HCT116 (cell line): ENCODE results near the gene SLC22A13. TPM values are rescaled to one million over a fixed set of nuclear protein-coding genes. Genes with fewer than 3 reads are reported as not detected.
A peak's percentile ranks its signal among the peaks of the same experiment; 100 is the strongest.

Experiments
- ATAC-seq: fragments of 200-7000 bp; cut with Tn5 transposase; 2 replicates; pipeline ENCODE4 v1.9.1; 2020; ENCODE audit warnings: mild to moderate bottlenecking, moderate library complexity
- BruUV-seq: library from RNA; stranded (reverse); fragments of 400-500 nt; replicated peaks from 2 replicates; lab custom pipeline; 2021; lab: Mats Ljungman, UMichigan
- CTCF ChIA-PET: fragments of 300-600 bp; sonication (Branson Sonifier 250); formaldehyde crosslinking; loops from one replicate; lab custom pipeline; 2021; ENCODE audit warnings: antibody characterized with exemption; lab: Charles Lee
- POLR2A ChIA-PET: fragments of 300-600, 350-600 bp; sonication (Branson Sonifier 250); formaldehyde crosslinking; loops from one replicate; lab custom pipeline; 2021; ENCODE audit warnings: antibody characterized with exemption; lab: Charles Lee
- RAD21 ChIA-PET, 2 experiments: fragments of 300-600 bp; sonication (Branson Sonifier 250); formaldehyde crosslinking; loops; one replicate each; lab custom pipeline; 2023; ENCODE audit warnings: low total read pairs in 2 of 2; ENCODE audit not compliant: uncharacterized antibody in 2 of 2, unreplicated experiment in 2 of 2, low non-redundant PET in 1 of 2; lab: Charles Lee
- DNase-seq: peaks from one replicate; pipeline ENCODE4 v3.0.0-alpha.2; 2010; ENCODE audit warnings: low read depth, low spot score
- H2AFZ ChIP-seq: fragments of 200-600 bp; shearing (Covaris generic), sonication (generic); 2 replicates; pipeline ENCODE4 v1.6.1; 2017; ENCODE audit warnings: low read depth, mixed run types, mixed read lengths, antibody characterized with exemption, low read length; ENCODE audit not compliant: poor library complexity, severe bottlenecking
- H3K27ac ChIP-seq: 2 replicates; pipeline ENCODE4 v1.5.1; 2012; ENCODE audit warnings: low read depth, low read length
- H3K27me3 ChIP-seq: fragments of 200-600 bp; sonication (generic); 2 replicates; pipeline ENCODE4 v1.6.1; 2016; ENCODE audit warnings: mixed run types, low read length, mixed read lengths; ENCODE audit not compliant: insufficient read depth
- H3K36me3 ChIP-seq, 2 experiments: fragments of 200-500 bp in 1 of 2; fragments of 200-600 bp in 1 of 2; sonication (Bioruptor generic) in 1 of 2; sonication (generic) in 1 of 2; 2 replicates each; pipeline versions ENCODE4 v1.5.1 to v1.6.1; 2014 to 2016; ENCODE audit warnings: low read length in 2 of 2, inconsistent platforms in 1 of 2, mixed read lengths in 1 of 2, mixed run types in 1 of 2; ENCODE audit not compliant: insufficient read depth in 2 of 2, control insufficient read depth in 1 of 2
- H3K4me1 ChIP-seq, 2 experiments: fragments of 200-600 bp in 1 of 2; sonication (generic) in 1 of 2; 2 replicates each; pipeline versions ENCODE4 v1.5.1 to v1.6.1; 2012 to 2017; ENCODE audit warnings: low read length in 2 of 2, inconsistent platforms in 1 of 2, mild to moderate bottlenecking in 1 of 2, mixed read lengths in 1 of 2, mixed run types in 1 of 2, moderate library complexity in 1 of 2; ENCODE audit not compliant: insufficient read depth in 2 of 2, control insufficient read depth in 1 of 2
- H3K4me2 ChIP-seq: fragments of 200-600 bp; sonication (generic); 2 replicates; pipeline ENCODE4 v1.6.1; 2017; ENCODE audit warnings: mixed run types, low read length, mixed read lengths
- H3K4me3 ChIP-seq, 2 experiments: fragments of 200-600 bp in 1 of 2; sonication (generic) in 1 of 2; replicated peaks in 1 of 2; 2 replicates each; pipeline ENCODE4 v1.5.1; 2011 to 2016; ENCODE audit warnings: low read length in 2 of 2, control low read depth in 1 of 2, low read depth in 1 of 2, mild to moderate bottlenecking in 1 of 2, mixed read lengths in 1 of 2, mixed run types in 1 of 2
- H3K79me2 ChIP-seq: fragments of 200-600 bp; sonication (generic); 2 replicates; pipeline ENCODE4 v1.6.1; 2017; ENCODE audit warnings: mild to moderate bottlenecking, mixed run types, low read length, moderate library complexity, mixed read lengths; ENCODE audit not compliant: insufficient read depth
- H3K9ac ChIP-seq: fragments of 200-600 bp; sonication (generic); 2 replicates; pipeline ENCODE4 v1.6.1; 2016; ENCODE audit warnings: low read length, mixed read lengths
- H3K9me2 ChIP-seq: fragments of 200-600 bp; sonication (generic), shearing (Covaris generic); 2 replicates; pipeline ENCODE4 v1.6.1; 2017; ENCODE audit warnings: mixed run types, mild to moderate bottlenecking, moderate library complexity; ENCODE audit not compliant: insufficient read depth
- H3K9me3 ChIP-seq, 2 experiments: fragments of 200-500 bp in 1 of 2; fragments of 200-600 bp in 1 of 2; sonication (Bioruptor generic) in 1 of 2; sonication (generic) in 1 of 2; 2 replicates each; pipeline ENCODE4 v1.6.1; 2014 to 2017; ENCODE audit warnings: low read length in 2 of 2, mixed read lengths in 2 of 2, inconsistent platforms in 1 of 2, low read depth in 1 of 2, mild to moderate bottlenecking in 1 of 2, mixed run types in 1 of 2, moderate library complexity in 1 of 2; ENCODE audit not compliant: control insufficient read depth in 1 of 2, insufficient read depth in 1 of 2
- H4K20me1 ChIP-seq: fragments of 200-600 bp; sonication (generic), shearing (Covaris generic); 2 replicates; pipeline ENCODE4 v1.6.1; 2017; ENCODE audit warnings: mixed run types, mild to moderate bottlenecking, moderate library complexity; ENCODE audit not compliant: insufficient read depth
- CEBPB ChIP-seq: IDR thresholded peaks from 2 replicates; pipeline ENCODE4 v1.6.1; 2012; ENCODE audit warnings: low read depth
- POLR2A ChIP-seq: IDR thresholded peaks from 2 replicates; pipeline ENCODE4 v1.7.0; 2011; ENCODE audit warnings: borderline replicate concordance; ENCODE audit not compliant: insufficient read depth, insufficient read length; ENCODE audit errors: extremely low read depth
- POLR2AphosphoS5 ChIP-seq: IDR thresholded peaks from 2 replicates; pipeline ENCODE4 v1.6.1; 2011; ENCODE audit warnings: mild to moderate bottlenecking, low read depth, low read length, moderate library complexity
- RAD21 ChIP-seq: IDR thresholded peaks from 2 replicates; pipeline ENCODE4 v1.6.1; 2012; ENCODE audit warnings: low read depth, mild to moderate bottlenecking
- intact Hi-C: fragments of 100-400 bp; cut with micrococcal nuclease; formaldehyde crosslinking; loops from 2 replicates; pipeline ENCODE4 v1.10.0; 2022
- total RNA-seq: library from RNA; stranded (reverse); gene quantifications from one replicate; pipeline ENCODE4 v1.2.1, GENCODE V29; 2021; ENCODE audit not compliant: unreplicated experiment
- TF ChIP-seq, protein P1 (sequence below), 3 experiments: fragments of 200-600 bp in 1 of 3; sonication (generic) in 1 of 3; IDR thresholded peaks in 2 of 3; conservative IDR thresholded peaks in 1 of 3; 2 replicates each; pipeline ENCODE4 v1.5.1; 2012 to 2017; ENCODE audit warnings: low read depth in 2 of 3, low read length in 2 of 3, antibody characterized with exemption in 1 of 3, borderline replicate concordance in 1 of 3, control low read depth in 1 of 3, mild to moderate bottlenecking in 1 of 3, mixed read lengths in 1 of 3, mixed run types in 1 of 3, moderate library complexity in 1 of 3; ENCODE audit not compliant: insufficient read depth in 1 of 3

SLC22A13 gene
- total RNA-seq, 1 experiment from 2014 or later: 0.47 TPM

- H3K27ac ChIP-seq: no peak overlapping the region
- H3K9me2 ChIP-seq: no peaks in the 10 kb centered on the region
- H3K4me1 ChIP-seq: no peaks in the 10 kb centered on the region
- H3K36me3 ChIP-seq: no peaks in the 10 kb centered on the region
- DNase-seq (peak; percentile 15), ATAC-seq (peak; percentile 97)
- no TSS peak for BruUV-seq
- H2AFZ ChIP-seq: peak overlapping the region; percentile 85
- no peaks in the 10 kb centered on the region for H3K27me3 ChIP-seq
- no peak overlapping the region for H3K4me3 ChIP-seq
- no peaks in the 10 kb centered on the region for H4K20me1 ChIP-seq
- no peak overlapping the region for H3K9ac ChIP-seq
- POLR2A ChIA-PET: no interaction called here
- no peak overlapping the region; the same call in 1 of the 2 replicates for H3K4me2 ChIP-seq
- CTCF ChIA-PET: interaction anchor here (0.9 to 2.3 kb wide), 15 partner anchors 10 to 324 kb away, joined by 3 to 11 read pairs (median 4); no protein-coding TSS in a partner anchor
- intact Hi-C loops: loop anchor here (1.0 to 2.0 kb wide), 2 partner anchors 167 to 180 kb away; no protein-coding TSS in a partner anchor
- H3K79me2 ChIP-seq: no peaks in the 10 kb centered on the region
- no peaks in the 10 kb centered on the region for H3K9me3 ChIP-seq
- no peak for TF ChIP-seq POLR2A
- peak; percentile 45 for TF ChIP-seq RAD21
- no peak for TF ChIP-seq POLR2AphosphoS5
- TF ChIP-seq, protein P1, sequence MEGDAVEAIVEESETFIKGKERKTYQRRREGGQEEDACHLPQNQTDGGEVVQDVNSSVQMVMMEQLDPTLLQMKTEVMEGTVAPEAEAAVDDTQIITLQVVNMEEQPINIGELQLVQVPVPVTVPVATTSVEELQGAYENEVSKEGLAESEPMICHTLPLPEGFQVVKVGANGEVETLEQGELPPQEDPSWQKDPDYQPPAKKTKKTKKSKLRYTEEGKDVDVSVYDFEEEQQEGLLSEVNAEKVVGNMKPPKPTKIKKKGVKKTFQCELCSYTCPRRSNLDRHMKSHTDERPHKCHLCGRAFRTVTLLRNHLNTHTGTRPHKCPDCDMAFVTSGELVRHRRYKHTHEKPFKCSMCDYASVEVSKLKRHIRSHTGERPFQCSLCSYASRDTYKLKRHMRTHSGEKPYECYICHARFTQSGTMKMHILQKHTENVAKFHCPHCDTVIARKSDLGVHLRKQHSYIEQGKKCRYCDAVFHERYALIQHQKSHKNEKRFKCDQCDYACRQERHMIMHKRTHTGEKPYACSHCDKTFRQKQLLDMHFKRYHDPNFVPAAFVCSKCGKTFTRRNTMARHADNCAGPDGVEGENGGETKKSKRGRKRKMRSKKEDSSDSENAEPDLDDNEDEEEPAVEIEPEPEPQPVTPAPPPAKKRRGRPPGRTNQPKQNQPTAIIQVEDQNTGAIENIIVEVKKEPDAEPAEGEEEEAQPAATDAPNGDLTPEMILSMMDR (IDR thresholded peaks at IDR 0.05 in 2 of 3, conservative IDR thresholded peaks at IDR 0.05 in 1 of 3; ENCODE audit: borderline replicate concordance in 1 of 3, insufficient read depth in 1 of 3, low read depth in 2 of 3, low read length in 2 of 3): peak; percentile 63 to 89 (median 82)
- RAD21 ChIA-PET: no interaction called here
Measured at GRCh38 chr3:38297947-38298711, 32.5 kb downstream of the SLC22A13 start.

DNA sequence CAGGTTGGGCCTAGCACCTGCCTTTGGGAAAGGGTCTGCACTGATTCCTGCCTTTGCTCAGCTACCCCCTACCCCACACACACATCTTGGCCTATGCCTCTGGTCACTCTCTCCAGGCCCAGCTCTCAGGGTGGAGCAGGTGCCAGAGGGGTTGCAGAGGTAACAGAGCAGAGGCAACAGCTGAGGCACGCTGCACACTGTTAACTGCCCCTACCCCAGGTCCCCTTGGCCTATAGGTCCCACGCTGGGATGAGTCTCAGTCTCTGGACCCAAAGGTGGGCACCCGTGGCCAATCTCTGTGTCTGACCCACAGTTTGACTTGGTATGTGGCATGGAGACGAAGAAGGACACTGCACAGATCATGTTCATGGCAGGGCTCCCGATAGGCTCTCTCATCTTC lies 41.3 kb downstream of the SLC22A13 start:
- ChIA-PET POLR2A (no interaction called here), CTCF (no interaction called here)
- no peaks in the 10 kb centered on the region for H3K36me3 ChIP-seq
- no peaks in the 10 kb centered on the region for H3K9me2 ChIP-seq
- no peak overlapping the region for H2AFZ ChIP-seq
- H3K9ac ChIP-seq: no peak overlapping the region
- H3K4me1 ChIP-seq: no peaks in the 10 kb centered on the region
- H3K4me3 ChIP-seq: no peak overlapping the region
- no peak overlapping the region for H3K4me2 ChIP-seq
- intact Hi-C loops: no loop called here
- H3K27me3 ChIP-seq: no peaks in the 10 kb centered on the region
- TF ChIP-seq CEBPB: no peak
- TF ChIP-seq, all 23 proteins: peak for 0
- ATAC-seq: no peak
- Histone ChIP-seq H4K20me1 (no peaks in the 10 kb centered on the region), H3K27ac (no peak overlapping the region), H3K79me2 (no peaks in the 10 kb centered on the region), H3K9me3 (no peaks in the 10 kb centered on the region)
- no TSS peak for BruUV-seq
- no peak for DNase-seq
- RAD21 ChIA-PET: no interaction called here
